ENCODE data around the gene PLCZ1.

Gene PLCZ1

DNA sequence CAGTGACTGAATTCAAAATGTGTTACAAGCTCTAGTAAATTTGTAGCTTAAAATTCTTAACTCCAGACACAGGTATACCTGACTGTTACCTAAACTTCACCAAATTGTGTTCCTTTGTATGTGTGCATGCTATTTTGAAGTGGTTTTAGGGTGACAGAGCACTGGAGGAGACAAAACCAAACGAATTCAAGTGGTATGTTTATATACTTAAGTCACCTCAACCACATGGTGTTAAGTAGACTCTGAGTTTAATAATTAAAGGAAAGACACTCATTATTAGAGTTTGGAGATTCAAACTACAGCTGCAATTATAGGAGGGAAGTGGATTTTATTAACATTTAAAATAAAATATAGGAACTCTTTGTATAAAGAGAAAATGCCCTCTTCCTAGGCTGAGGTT lies 84.3 kb downstream of the PLCZ1 start:
- H3K4me3 ChIP-seq (ENCODE audit: low read depth, low read length): no peak overlapping the region
- TF ChIP-seq, protein P1, sequence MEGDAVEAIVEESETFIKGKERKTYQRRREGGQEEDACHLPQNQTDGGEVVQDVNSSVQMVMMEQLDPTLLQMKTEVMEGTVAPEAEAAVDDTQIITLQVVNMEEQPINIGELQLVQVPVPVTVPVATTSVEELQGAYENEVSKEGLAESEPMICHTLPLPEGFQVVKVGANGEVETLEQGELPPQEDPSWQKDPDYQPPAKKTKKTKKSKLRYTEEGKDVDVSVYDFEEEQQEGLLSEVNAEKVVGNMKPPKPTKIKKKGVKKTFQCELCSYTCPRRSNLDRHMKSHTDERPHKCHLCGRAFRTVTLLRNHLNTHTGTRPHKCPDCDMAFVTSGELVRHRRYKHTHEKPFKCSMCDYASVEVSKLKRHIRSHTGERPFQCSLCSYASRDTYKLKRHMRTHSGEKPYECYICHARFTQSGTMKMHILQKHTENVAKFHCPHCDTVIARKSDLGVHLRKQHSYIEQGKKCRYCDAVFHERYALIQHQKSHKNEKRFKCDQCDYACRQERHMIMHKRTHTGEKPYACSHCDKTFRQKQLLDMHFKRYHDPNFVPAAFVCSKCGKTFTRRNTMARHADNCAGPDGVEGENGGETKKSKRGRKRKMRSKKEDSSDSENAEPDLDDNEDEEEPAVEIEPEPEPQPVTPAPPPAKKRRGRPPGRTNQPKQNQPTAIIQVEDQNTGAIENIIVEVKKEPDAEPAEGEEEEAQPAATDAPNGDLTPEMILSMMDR (IDR thresholded peaks at IDR 0.05; ENCODE audit: borderline replicate concordance, insufficient read depth, low read depth, low read length): no peak

DNA sequence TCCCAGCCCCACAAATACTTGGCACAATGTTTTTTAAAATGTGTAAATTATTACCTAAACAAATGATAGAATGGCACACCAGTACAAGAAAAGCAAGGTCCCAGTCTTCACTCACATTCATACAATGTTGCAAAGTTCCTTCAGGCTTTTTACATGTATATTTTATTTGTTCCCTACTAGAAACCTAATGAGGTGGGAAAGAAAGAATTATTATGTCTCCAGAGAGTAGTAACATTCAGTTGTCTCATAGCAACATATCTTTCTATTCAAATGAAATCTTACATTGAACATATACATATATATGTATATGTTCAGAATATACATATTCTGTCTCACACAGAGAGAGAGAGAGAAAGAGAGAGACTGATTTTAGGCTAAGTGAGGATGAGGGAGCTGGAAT lies 85.2 kb downstream of the PLCZ1 start:
- TF ChIP-seq, protein P1 (IDR thresholded peaks at IDR 0.05; ENCODE audit: borderline replicate concordance, insufficient read depth, low read depth, low read length): no peak
- H3K4me3 ChIP-seq (ENCODE audit: low read depth, low read length): no peak overlapping the region

DNA sequence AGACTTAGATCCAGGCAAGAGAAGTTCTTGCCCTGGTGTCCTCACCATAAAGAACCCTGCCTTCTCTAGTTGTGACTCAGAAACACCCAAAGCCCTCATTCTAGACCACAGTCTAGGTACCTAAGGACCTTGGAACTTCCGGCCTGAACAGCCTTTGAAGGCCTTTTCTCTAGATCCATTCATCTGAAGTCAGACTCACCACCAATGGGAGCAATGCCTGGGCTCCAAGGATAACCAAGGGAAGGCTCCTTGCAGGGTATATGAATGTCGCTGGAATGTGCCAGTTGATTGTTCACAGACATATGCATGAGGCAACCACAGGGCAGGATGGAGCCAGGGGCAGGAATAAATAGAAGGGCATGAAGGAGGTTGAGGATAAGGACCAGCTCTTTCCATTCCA lies 86.3 kb downstream of the PLCZ1 start:
- no peak overlapping the region for H3K4me3 ChIP-seq (ENCODE audit: low read depth, low read length)
- TF ChIP-seq, protein P1 (IDR thresholded peaks at IDR 0.05; ENCODE audit: borderline replicate concordance, insufficient read depth, low read depth, low read length): no peak

DNA sequence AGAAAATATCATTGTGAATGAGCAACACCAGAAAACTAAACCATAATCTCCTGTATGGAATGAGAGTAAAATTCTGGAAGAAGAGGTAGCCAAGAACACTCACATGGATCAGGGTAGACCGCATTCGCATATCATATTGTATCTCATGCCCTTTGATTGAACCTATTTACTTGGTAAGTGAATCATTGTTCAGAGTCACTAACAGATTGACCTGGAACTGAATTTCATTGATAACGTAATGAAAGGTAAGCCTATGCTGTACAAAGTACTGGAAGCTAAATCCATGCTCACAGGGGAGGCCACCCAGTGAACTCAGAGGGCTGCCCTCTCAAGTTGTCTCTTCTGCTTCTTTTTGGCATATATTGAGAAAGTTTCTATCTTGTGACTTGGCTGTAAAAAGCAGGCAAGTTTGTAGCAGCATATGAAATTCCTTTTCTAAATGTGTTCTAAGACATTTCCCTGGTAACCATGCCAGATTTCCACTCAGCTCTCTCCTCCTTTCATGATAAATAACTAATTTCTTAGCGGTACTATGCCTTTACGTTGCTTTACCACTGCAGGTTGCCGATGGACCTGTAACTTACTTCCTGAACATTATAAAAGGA lies 91.4 kb downstream of the PLCZ1 start:
- TF ChIP-seq, protein P1 (IDR thresholded peaks at IDR 0.05; ENCODE audit: borderline replicate concordance, insufficient read depth, low read depth, low read length): no peak
- no peak overlapping the region for H3K4me3 ChIP-seq (ENCODE audit: low read depth, low read length)

DNA sequence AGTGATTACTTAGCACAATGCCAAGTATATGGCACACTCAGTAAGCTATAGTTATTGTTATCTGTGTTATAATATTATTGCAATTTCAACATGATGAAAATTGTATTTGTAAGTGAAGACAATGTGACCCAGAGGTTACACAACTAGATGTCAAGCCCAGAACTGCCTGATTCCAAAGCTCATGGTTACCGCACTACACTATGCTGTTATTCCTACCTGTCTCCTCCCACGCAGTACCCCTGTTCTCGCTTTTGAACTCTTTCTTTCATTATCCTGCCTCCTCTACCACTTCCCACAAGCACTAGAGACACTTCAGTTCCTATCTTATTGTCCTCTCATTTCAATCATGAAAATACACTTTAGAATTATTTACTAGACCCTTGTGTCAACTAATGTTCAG lies 93.2 kb downstream of the PLCZ1 start:
- TF ChIP-seq, protein P1 (IDR thresholded peaks at IDR 0.05; ENCODE audit: borderline replicate concordance, insufficient read depth, low read depth, low read length): no peak
- no peak overlapping the region for H3K4me3 ChIP-seq (ENCODE audit: low read depth, low read length)

DNA sequence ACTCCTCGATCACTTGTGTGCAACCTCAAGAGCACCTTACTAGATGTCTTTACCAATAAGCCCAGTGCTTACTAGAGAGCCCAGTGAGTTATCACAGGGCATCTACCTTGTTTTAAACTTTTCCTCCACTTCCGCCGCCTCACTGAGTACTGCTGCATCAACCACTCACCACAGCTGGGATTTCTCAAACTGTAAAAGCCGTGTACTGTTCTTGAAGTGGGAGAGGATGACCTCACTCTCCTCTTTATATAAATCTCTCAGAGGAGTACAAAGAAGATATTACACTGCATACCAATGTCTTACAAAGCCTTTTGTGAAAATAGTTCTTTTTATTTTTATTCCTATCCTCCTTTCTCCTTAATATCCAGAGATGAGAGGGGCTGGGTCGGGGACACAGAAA lies 94.1 kb downstream of the PLCZ1 start:
- H3K4me3 ChIP-seq (ENCODE audit: low read depth, low read length): no peak overlapping the region
- TF ChIP-seq, protein P1 (IDR thresholded peaks at IDR 0.05; ENCODE audit: borderline replicate concordance, insufficient read depth, low read depth, low read length): no peak

DNA sequence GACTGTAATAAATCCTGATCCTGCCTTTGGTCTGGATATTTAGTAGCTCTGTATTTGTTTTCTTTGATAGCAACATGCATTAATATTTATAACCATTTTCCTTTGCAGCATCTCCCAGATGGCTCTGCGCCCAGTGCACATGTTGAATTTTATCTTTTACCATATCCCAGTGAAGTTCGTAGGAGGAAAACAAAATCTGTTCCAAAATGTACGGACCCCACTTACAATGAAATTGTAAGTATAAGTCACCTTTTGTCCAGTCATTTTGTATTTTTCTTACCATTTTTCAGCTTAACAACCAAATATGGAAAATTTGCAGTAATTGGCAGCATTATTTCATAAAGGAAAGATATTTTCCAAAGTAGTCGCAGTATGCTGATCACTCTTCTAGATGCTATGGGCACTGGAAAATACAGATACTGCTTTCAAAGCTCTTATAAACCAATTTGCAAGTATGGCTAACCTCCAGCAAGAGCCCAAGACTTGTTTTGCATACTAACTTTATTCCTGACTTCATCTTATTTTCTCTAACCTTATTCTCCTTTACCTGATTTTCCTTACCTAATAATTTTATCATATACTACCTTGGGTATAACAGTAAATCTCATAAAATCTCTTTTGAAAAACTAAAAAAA lies 97.4 kb downstream of the PLCZ1 start:
- TF ChIP-seq, protein P1 (IDR thresholded peaks at IDR 0.05; ENCODE audit: borderline replicate concordance, insufficient read depth, low read depth, low read length): no peak
- no peak overlapping the region for H3K4me3 ChIP-seq (ENCODE audit: low read depth, low read length)
